Skeletal muscle satellite cell (primary cell): ENCODE data around the gene PHOX2B. TPM values are rescaled to one million over a fixed set of nuclear protein-coding genes. Genes with fewer than 3 reads are reported as not detected.

Source experiments
- H3K27me3 ChIP-seq: 2 replicates; pipeline ENCODE4 v1.7.0; 2013; ENCODE audit warnings: low read length; ENCODE audit not compliant: control insufficient read depth, insufficient read depth
- H3K36me3 ChIP-seq: 2 replicates; pipeline ENCODE4 v1.7.0; 2013; ENCODE audit warnings: mild to moderate bottlenecking, control low read depth, low read length; ENCODE audit not compliant: insufficient read depth
- H3K4me1 ChIP-seq: 2 replicates; pipeline ENCODE4 v1.7.0; 2013; ENCODE audit warnings: low read length; ENCODE audit not compliant: control insufficient read depth, insufficient read depth
- H3K4me2 ChIP-seq: 2 replicates; pipeline ENCODE4 v1.7.0; 2013; ENCODE audit warnings: mild to moderate bottlenecking, low read length
- H3K4me3 ChIP-seq: 2 replicates; pipeline ENCODE4 v1.7.0; 2013; ENCODE audit warnings: low read length
- H3K9ac ChIP-seq: 2 replicates; pipeline ENCODE4 v1.7.0; 2013; ENCODE audit warnings: mild to moderate bottlenecking, low read depth, low read length, moderate library complexity
- H3K9me3 ChIP-seq: replicated peaks from 2 replicates; pipeline ENCODE4 v1.7.0; 2013; ENCODE audit warnings: mild to moderate bottlenecking, control low read depth, low read length
- total RNA-seq: library from RNA; depleted of rRNA; stranded (reverse); fragments of >200 nt; gene quantifications from 2 replicates; pipeline ENCODE4 v1.2.3, GENCODE V29; 2012; rRNA removed

Gene PHOX2B
- not detected in 2 replicates for total RNA-seq

- Histone ChIP-seq H3K4me2 (no peak within 1 kb of the TSS), H3K9ac (no peak within 1 kb of the TSS), H3K36me3 (no peaks in the 10 kb centered on the region), H3K27me3 (peaks cover 98% of the 10 kb centered on the region), H3K4me3 (no peak within 1 kb of the TSS), H3K4me1 (no peaks in the 10 kb centered on the region), H3K9me3 (no peaks in the 10 kb centered on the region)
Measured at GRCh38 chr4:41748571-41749475, at the start of gene PHOX2B. PHOX2B (minus strand) TSS chr4:41748725; CDS start chr4:41748610, 115 bp downstream.

- Histone ChIP-seq H3K27me3 (peaks cover 33% of the 10 kb centered on the region), H3K9ac (no peak overlapping the region), H3K4me1 (no peaks in the 10 kb centered on the region), H3K9me3 (no peaks in the 10 kb centered on the region), H3K4me2 (no peak overlapping the region), H3K4me3 (no peak overlapping the region), H3K36me3 (no peaks in the 10 kb centered on the region)
Measured at GRCh38 chr4:41797260-41797659, 48.7 kb upstream of the PHOX2B start.

GRCh38 chr4:41796545-41797210 is 48.2 kb upstream of the PHOX2B start:
- Histone ChIP-seq H3K4me3 (no peak overlapping the region), H3K36me3 (no peaks in the 10 kb centered on the region), H3K27me3 (peaks cover 33% of the 10 kb centered on the region), H3K9me3 (no peaks in the 10 kb centered on the region), H3K4me2 (no peak overlapping the region), H3K4me1 (no peaks in the 10 kb centered on the region), H3K9ac (no peak overlapping the region)

GRCh38 chr4:41795796-41796385 is 47.4 kb upstream of the PHOX2B start:
- Histone ChIP-seq H3K4me3 (no peak overlapping the region), H3K4me1 (no peaks in the 10 kb centered on the region), H3K4me2 (no peak overlapping the region), H3K27me3 (peaks cover 36% of the 10 kb centered on the region), H3K9ac (no peak overlapping the region), H3K36me3 (no peaks in the 10 kb centered on the region), H3K9me3 (no peaks in the 10 kb centered on the region)

- Histone ChIP-seq H3K9me3 (no peaks in the 10 kb centered on the region), H3K9ac (no peak overlapping the region), H3K36me3 (no peaks in the 10 kb centered on the region), H3K4me2 (no peak overlapping the region), H3K4me1 (no peaks in the 10 kb centered on the region), H3K27me3 (peaks cover 47% of the 10 kb centered on the region), H3K4me3 (no peak overlapping the region)
Measured at GRCh38 chr4:41792166-41792565, 43.6 kb upstream of the PHOX2B start.

GRCh38 chr4:41791557-41791956 is 43.0 kb upstream of the PHOX2B start:
- Histone ChIP-seq H3K4me2 (no peak overlapping the region), H3K9me3 (no peaks in the 10 kb centered on the region), H3K27me3 (peaks cover 45% of the 10 kb centered on the region), H3K4me1 (no peaks in the 10 kb centered on the region), H3K36me3 (no peaks in the 10 kb centered on the region), H3K4me3 (no peak overlapping the region), H3K9ac (no peak overlapping the region)

- no peaks in the 10 kb centered on the region for H3K36me3 ChIP-seq
- H3K4me1 ChIP-seq: no peaks in the 10 kb centered on the region
- H3K4me3 ChIP-seq: no peak overlapping the region
- H3K27me3 ChIP-seq: peaks cover 30% of the 10 kb centered on the region
- H3K4me2 ChIP-seq: no peak overlapping the region
- H3K9me3 ChIP-seq: no peaks in the 10 kb centered on the region
- no peak overlapping the region for H3K9ac ChIP-seq
Measured at GRCh38 chr4:41787931-41788330, 39.4 kb upstream of the PHOX2B start.

- Histone ChIP-seq H3K9ac (no peak overlapping the region), H3K4me3 (no peak overlapping the region), H3K36me3 (no peaks in the 10 kb centered on the region), H3K27me3 (peaks cover 26% of the 10 kb centered on the region), H3K4me1 (no peaks in the 10 kb centered on the region), H3K4me2 (no peak overlapping the region), H3K9me3 (no peaks in the 10 kb centered on the region)
Measured at GRCh38 chr4:41785665-41786064, 37.1 kb upstream of the PHOX2B start.

- Histone ChIP-seq H3K9ac (no peak overlapping the region), H3K4me3 (no peak overlapping the region), H3K4me1 (no peaks in the 10 kb centered on the region), H3K4me2 (no peak overlapping the region), H3K9me3 (no peaks in the 10 kb centered on the region), H3K27me3 (peaks cover 26% of the 10 kb centered on the region), H3K36me3 (no peaks in the 10 kb centered on the region)
Measured at GRCh38 chr4:41784191-41784979, 35.9 kb upstream of the PHOX2B start.

GRCh38 chr4:41776466-41776865 is 27.9 kb upstream of the PHOX2B start:
- Histone ChIP-seq H3K4me1 (no peaks in the 10 kb centered on the region), H3K9ac (no peak overlapping the region), H3K27me3 (peaks cover 21% of the 10 kb centered on the region), H3K9me3 (no peaks in the 10 kb centered on the region), H3K4me2 (no peak overlapping the region), H3K4me3 (no peak overlapping the region), H3K36me3 (no peaks in the 10 kb centered on the region)

- no peak overlapping the region for H3K9ac ChIP-seq
Measured at GRCh38 chr4:41763729-41764128, 15.2 kb upstream of the PHOX2B start.

More at GRCh38 chr4:41763729-41764128, 15.2 kb upstream of the PHOX2B start:
- Histone ChIP-seq H3K27me3 (peaks cover 68% of the 10 kb centered on the region), H3K36me3 (no peaks in the 10 kb centered on the region), H3K4me3 (no peak overlapping the region), H3K4me2 (no peak overlapping the region), H3K9me3 (no peaks in the 10 kb centered on the region), H3K4me1 (no peaks in the 10 kb centered on the region)
